ENCODE results near the gene NMNAT2.
"Not testable (repeated sequence)": the region's sequence is repeated elsewhere in the genome, so short reads cannot be mapped to it uniquely, and the experiment has no call there.

NMNAT2 gene

GRCh38 chr1:183285256-183285655, 132.9 kb downstream of the NMNAT2 start:
- DNase-seq (ENCODE audit: low spot score) = no peak

GRCh38 chr1:183284086-183284485, 134.1 kb downstream of the NMNAT2 start:
- DNase-seq (ENCODE audit: low spot score) = no peak

DNA sequence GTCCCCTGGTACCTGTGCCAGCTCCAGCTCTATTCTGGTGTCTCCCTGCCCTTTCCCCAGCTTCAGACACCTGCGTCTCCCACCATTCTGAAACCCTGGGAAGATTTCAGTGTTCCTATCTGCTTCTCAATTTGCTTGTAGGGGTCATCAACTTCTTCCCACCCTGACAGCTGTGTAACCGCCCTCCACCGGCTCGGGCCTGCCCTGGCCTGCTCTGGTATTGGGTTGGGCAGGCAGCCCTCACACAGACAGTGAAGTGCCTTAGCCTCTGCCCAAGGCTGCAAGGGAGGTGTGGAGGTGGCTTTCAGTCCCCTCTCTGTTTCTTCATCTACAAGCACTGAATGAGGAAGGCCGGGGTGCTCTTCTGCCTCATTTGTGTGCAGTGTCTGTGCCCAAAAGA, 134.9 kb downstream of the NMNAT2 start:
- no peak for DNase-seq (ENCODE audit: low spot score)

DNA sequence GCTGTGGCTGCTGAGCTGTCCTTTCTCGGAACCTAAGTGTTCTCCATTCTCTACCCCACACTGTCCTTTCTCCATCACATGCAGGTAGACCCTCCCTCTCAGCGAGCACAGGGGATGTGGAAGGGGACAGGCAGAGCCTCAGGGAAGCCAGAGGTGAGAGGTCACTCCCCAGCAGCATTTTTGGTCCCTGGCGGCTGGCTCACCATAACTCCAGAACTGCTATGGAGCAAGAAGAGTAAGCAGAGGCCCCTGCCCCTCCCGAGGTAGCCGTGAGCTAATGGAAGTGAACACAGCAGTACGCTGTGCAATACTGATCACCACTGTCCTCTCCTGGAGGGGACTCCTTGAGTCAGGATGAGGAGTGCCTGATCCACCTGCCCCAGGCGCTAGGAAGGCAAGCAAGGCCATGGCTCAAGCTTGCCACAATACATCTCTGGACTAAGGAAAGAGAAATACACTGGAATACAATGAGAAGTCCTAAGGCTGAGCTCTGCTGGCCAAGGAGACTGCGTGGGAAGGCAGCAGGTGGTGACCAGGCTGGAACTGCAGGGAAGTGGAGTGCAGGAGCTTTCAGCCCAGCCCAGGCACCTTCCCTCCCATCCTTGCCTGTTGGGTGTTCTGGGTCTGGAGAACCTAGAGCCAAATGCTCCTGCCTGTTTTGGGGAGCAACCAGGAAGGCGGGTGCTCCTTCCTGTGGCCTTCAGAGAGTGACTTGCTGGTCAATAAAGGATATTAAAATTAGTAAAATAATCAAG, 135.9 kb downstream of the NMNAT2 start:
- no peak for DNase-seq (ENCODE audit: low spot score)

GRCh38 chr1:183281553-183282091, 136.6 kb downstream of the NMNAT2 start:
- peak; percentile 88 for DNase-seq (ENCODE audit: low spot score)

- peak; percentile 51 for DNase-seq (ENCODE audit: low spot score)
Measured at GRCh38 chr1:183281039-183281438, 137.1 kb downstream of the NMNAT2 start.

GRCh38 chr1:183279835-183280234, 138.3 kb downstream of the NMNAT2 start:
- DNase-seq (ENCODE audit: low spot score) = peak; percentile 55

DNA sequence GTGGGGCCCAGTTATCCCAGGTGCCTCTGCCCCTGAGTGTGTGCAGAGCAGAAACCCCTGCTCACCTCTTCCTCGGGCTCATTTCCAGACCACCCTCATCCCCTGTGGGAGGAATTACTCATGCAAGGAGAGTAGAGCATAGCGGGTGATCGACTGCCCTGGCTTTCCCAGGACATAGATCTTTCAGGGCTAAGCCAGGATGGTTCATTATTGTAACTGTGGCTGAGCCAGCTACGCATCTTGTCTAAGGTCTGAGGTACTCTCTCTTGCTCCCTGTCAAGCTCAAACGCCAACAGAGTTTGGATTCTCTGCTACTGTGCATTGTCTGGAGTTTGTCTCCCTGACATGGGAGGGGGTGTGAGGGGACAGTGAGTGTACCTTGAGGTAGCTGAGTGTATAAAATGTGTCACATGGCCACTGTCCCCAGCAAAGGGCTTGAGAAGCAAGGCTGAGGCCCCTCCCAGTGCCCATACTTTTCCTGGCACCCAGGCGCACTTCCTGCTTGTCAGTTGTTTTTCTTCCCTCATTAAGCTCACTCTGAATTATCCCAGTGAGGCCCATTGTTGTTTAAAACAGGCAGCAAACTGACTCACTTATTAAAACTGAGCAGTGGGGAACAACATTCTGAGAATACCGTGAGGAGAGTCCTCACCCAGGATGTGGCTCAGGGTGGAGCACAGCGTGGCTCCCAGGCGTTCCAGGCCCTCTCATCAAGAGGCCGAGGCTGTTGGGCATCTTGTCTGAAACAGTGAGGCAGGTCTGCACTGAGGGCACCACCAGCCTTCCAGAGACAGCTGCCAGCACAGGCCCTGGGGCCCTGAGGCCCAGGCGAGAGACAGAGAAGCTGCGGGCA, 139.2 kb downstream of the NMNAT2 start:
- peak; percentile 75 for DNase-seq (ENCODE audit: low spot score)

DNA sequence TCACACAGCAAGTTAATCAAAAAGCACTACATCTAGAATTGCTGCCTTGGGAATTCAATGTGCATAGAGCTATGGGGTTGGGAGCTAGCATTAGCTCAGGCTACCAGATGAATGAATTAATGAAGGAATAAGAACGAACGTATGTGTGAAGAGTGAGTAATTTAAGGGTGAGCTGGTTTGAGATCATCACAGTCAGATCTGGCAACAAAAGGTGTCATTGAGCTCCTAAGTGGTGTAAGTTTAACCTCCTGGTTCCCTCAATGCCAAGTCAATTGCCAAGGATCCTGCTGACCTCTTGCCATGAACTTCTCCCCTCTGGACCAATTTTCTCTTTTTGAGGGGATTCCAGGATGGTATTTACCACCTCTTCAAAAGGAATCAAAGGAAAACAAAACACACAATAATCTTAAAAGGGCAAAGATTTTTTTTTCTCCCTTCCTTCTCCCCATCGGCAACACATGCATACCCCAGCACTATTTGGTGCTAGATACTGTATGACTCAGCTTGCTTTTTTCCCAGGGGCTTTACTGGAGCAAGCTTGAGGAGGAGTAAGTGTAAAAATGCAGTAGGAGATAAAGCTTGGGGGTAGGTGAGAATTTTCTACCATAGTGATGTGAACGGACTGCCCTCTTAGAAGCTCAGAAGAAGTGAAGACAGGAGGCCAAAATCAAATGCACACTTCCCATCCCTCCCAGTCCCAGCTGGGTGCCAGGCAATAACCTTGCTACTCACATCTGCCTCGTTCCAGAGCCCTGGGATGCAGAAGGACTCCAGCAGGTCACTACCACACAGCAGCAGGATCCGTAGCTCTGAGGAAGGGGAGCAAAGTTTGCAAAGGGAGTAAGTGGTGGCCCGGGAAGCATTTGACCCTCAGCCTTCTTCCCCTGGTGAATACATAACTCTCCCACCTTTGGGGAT, 140.1 kb downstream of the NMNAT2 start:
- peak; percentile 32 for DNase-seq (ENCODE audit: low spot score)

DNA sequence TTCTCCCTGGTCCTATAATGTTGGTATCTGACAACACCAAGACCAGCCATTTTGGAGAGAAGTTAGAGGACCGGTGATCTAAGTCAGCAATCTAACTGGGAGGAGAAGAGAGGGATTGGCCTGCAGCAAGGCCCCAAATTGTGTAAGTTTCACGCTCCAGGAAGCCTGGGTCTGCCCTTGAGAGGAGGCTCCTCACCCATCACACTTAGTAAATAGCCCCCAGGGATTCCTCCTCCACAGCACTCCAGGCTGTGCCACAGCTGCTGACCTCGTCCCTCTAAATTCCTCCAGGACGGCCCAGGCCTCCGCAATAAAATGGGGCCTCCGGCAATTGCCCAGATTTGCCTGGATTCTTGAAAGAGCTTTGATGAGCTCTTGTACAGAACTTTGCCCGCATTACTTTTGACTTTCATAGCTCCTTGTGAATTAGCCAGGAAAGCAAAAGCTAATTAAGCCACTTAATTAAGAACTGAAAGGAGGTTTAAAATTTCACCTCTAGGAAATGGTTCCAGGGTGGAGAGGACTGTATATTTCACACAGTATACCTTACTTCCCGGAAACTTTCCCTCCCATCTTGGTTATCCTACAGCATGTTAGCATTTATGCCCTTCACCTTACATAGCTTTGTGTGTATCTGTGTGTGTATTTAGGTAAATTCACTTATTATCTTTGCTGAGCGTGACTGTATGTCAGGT, 141.6 kb downstream of the NMNAT2 start:
- no peak for DNase-seq (ENCODE audit: low spot score)

- DNase-seq (ENCODE audit: low spot score) = no peak
Measured at GRCh38 chr1:183275322-183275721, 142.9 kb downstream of the NMNAT2 start.

DNA sequence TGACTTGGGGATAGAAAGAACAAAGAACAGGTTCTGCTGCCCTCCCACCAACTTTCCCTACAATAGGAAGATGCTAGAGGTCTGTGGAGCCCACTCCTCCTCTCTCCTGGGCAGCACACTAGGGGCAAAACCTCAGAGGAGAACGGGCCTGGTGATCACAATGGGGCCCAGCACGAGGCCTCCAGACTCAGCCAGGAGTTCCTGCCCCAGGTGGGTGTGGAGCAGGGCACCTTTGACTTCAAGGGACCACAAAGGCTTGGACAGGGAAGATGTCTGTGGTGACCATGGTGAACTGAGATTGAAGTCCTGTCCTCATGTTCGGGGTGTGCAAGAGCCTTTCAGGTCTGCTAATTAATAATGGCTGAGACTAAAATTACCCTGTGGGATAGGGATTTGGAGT, 143.3 kb downstream of the NMNAT2 start:
- no peak for DNase-seq (ENCODE audit: low spot score)

- not testable (repeated sequence) for DNase-seq (ENCODE audit: low spot score)
Measured at GRCh38 chr1:183273984-183274383, 144.2 kb downstream of the NMNAT2 start.

- peak; percentile 59 for DNase-seq (ENCODE audit: low spot score)
Measured at GRCh38 chr1:183273300-183273699, 144.9 kb downstream of the NMNAT2 start.

DNA sequence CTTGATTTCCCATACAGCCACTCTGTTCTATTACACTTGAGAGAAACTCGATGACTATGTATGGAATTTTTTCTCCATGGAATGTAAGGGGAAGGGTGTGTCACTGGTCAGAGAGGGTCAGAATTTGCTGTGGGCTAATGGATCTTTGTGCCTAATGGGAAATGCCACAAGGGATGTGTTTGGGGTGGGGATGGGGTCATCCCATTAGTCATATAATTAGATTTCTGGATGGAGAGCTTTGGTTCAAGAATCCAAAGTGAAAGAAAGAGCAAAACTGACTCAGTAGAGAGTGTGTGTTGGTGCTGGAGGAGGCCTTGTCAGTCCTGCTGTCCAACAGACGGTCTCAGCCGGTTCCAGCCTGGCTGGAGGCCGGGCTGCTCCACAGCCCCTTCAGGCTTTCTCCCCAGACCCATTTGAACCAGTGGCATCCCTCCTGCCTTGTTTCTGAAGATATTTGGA, 145.8 kb downstream of the NMNAT2 start:
- DNase-seq (ENCODE audit: low spot score) = peak; percentile 88

DNA sequence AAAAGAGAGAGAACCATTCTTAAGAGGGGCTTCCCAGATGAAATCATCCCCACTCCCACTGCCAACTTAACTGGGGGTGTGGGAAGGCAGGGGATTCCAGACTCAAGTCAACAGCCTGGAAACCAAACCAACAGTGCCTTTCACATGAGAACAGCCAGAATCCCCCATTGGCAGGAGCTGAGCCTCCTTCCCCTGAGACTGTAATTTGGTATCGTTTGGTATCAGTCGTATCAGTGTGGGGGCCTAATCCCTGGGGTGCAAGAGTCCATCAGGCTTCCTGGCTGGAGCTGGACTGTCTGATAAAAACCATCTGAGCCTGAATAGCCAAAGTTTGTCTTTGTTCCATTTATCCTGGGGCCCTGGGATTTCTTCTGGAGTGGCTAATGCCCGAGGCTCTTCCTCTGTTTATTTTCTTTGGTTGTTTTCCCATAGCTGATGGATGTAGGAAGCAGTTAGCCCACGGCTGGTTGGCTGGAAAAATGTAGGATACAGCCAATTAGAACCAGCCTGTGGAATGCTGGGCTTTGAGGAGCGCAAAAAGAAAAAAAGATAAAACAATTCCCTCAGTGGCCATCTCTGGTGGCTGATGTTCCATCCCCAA, 147.5 kb downstream of the NMNAT2 start:
- peak; percentile 84 for DNase-seq (ENCODE audit: low spot score)

DNA sequence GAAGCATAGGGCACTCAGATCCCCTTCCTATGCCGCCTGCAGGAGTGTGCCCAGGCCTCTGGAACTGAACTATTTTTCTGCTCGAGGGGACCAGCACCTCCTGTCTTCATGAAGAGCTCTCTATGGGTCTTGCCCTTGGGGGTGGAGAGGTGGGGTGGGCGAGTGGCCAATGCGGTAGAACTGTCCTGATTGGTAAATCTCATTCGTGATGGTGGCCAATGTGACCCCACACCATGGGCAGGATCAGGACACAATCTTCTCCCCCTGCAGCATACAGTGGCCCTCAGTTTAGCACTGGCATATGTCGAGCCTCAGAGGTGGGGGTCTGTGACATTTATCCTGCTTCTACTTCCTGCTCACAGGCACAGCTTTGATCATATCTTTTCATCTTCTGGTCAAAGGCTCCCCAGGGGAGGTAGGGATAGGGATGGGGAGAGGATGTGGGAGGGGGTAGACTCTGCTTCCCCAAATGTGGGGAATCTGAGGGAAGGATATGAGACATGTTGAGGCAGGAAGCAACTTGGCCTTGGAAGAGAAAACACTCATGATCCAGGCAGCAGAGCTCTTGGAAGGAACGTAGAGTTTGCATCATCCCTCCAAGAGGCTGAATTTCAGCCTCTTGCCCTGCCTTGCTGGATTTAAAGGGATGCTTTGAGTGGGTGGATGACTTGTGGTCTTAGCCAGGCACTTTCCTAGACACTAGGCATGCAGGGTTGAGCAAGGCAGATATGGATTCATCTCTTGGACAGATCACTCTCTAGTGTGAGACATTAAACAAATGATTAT, 150.3 kb downstream of the NMNAT2 start:
- peak; percentile 85 for DNase-seq (ENCODE audit: low spot score)

DNA sequence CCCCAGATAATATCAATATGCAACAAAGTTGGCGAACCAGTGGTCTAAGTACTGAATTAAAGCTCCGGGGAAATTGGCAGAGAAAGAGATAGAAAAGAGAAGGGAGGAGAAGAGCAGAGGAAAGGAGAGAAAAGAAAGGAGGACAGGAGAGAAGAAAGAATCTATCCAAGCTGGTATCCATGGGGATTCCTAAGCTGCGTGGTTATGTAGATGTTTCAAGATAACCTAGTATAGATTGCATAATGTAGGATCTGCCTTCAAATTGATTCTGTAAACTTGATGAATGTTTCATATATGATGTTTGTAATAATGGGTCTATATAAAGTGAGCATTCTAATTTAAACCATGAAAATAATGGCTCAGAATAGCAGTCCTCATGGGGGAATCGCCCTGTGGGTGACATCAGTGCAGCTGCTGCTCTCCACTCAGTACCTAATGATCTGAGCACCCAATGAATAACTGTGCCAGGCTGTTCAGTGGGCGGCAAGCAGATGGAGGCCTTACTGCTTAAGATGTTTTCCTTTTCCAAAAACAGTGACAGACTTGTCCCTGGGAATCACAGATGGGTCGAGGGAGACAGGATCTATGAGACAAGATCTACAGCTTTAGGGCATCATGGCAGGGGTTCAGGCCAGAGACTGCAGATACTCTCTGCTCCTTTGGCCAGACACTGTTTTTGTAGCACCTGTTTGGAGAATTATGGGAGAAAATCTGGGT, 154.1 kb downstream of the NMNAT2 start:
- DNase-seq (ENCODE audit: low spot score) = no peak

GRCh38 chr1:183262628-183263200, 155.5 kb downstream of the NMNAT2 start:
- DNase-seq (ENCODE audit: low spot score) = no peak

Measured in GM03348 (cell line).